Measurements from ENCODE around the gene SFSWAP.

SFSWAP gene

GRCh38 chr12:131825146-131825892 lies 114.4 kb downstream of the SFSWAP start:
- no peak for DNase-seq

- no peak for DNase-seq
Observed at GRCh38 chr12:131826097-131826928, 115.4 kb downstream of the SFSWAP start.

GRCh38 chr12:131827961-131828534 lies 117.2 kb downstream of the SFSWAP start, which contains the start of gene MMP17:
MMP17 (plus strand) TSS chr12:131828393; CDS start chr12:131828495, 102 bp downstream.
- no peak for DNase-seq

GRCh38 chr12:131828671-131829355 lies 117.9 kb downstream of the SFSWAP start:
- no peak for DNase-seq

GRCh38 chr12:131829356-131829747 lies 118.5 kb downstream of the SFSWAP start:
- no peak for DNase-seq

- no peak for DNase-seq
Observed at GRCh38 chr12:131829791-131830334, 119.0 kb downstream of the SFSWAP start.

- no peak for DNase-seq
Observed at GRCh38 chr12:131830335-131830913, 119.5 kb downstream of the SFSWAP start.

GRCh38 chr12:131830914-131831571 lies 120.2 kb downstream of the SFSWAP start:
- DNase-seq: no peak

- DNase-seq: no peak
Observed at GRCh38 chr12:131831635-131832041, 120.7 kb downstream of the SFSWAP start.

- no peak for DNase-seq
Observed at GRCh38 chr12:131832321-131833231, 121.7 kb downstream of the SFSWAP start.

GRCh38 chr12:131833288-131833895 lies 122.5 kb downstream of the SFSWAP start:
- DNase-seq: no peak

- DNase-seq: no peak
Observed at GRCh38 chr12:131833896-131834641, 123.2 kb downstream of the SFSWAP start.

- DNase-seq: no peak
Observed at GRCh38 chr12:131834798-131835615, 124.1 kb downstream of the SFSWAP start.

GRCh38 chr12:131835616-131836171 lies 124.8 kb downstream of the SFSWAP start:
- DNase-seq: no peak

- DNase-seq: no peak
Observed at GRCh38 chr12:131836193-131836592, 125.3 kb downstream of the SFSWAP start.

- no peak for DNase-seq
Observed at GRCh38 chr12:131836714-131837397, 126.0 kb downstream of the SFSWAP start.

- no peak for DNase-seq
Observed at GRCh38 chr12:131840643-131841416, 129.9 kb downstream of the SFSWAP start.

Measured in NCI-H1417 treated with DMSO at 0.1 percent for 48 hours (cell line).